ENCODE results near the gene ADGRE2.
"Not testable (repeated sequence)": the region's sequence is repeated elsewhere in the genome, so short reads cannot be mapped to it uniquely, and the experiment has no call there.

The ADGRE2 gene

GRCh38 chr19:14778110-14778845 is at the start of gene ADGRE2:
Gene ADGRE2, minus strand, starts transcription at chr19:14778560. Its CDS starts 1,804 bp downstream, at chr19:14776756.
- DNase-seq = not testable (repeated sequence)

DNA sequence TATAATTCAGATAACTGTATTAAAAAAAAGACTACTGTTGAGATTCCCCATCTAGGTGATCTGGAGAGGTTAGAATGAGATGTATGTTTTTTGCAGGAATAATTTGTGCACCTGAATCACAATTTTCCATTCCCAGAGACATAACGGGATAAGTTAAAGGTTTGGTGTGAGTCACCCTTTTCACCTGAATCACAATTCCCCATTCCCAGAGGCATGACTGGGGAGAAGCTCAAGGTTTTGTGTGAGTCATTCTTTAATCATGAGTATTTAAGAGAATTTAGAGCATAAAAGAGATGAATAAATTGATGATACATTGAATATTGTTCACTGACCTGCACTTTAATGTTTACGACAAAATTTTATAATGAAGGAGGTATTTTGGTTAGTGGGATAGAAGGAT is 47.6 kb upstream of the ADGRE2 start:
- DNase-seq = no peak

DNA sequence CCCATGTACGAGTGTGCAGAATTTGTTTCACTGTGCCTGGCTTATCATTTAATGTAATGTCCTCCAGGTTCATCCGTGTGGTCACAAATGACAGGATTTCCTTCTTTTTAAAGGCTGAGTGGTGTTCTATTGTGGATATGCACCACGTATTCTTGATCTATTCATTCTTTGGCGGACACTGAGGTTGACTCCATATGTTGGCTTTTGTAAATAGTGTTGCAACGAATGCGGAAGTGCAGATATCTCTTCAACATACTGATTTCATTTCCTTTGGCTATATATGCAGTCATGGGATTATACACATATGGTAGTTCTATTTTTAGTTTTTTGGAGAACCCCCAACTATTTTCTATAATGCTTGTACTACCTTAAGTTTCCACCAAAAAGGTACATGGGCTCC is 43.6 kb upstream of the ADGRE2 start:
- DNase-seq = no peak

DNA sequence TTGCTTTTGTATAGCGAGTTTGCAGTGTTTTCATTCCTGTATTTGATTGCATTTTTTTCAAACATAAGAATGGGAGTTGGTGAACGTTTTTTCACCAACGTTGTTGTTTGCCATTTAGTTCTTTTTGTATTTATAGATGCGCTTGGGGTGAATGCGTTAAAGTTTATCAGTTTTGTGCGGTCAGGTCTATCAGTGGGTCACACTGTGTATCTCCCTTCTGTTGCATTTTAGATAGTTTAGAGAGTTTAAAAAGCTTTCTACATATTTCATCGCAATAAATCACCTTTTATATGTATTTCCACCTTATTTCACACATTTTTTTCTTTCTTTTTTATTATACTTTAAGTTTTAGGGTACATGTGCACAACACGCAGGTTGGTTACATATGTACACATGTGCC is 40.2 kb upstream of the ADGRE2 start:
- no peak for DNase-seq

DNA sequence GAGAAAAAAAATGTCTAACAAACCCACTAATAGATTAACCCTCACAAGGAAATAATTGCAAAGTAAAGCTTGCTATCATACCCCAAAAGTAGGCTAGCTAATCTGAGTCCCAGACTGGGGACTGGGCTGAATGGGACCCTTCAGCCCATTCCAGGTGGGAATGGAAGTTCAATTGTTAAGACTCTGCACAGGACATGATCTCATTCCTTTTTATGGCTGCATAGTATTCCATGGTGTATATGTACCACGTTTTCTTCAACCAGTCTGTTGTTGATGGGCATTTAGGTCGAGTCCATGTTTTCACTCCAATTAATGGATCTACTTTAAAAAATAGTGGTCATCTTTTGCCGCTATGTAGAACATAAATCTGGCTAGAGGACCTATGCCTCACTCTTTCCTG is 38.7 kb upstream of the ADGRE2 start:
- DNase-seq = no peak

- no peak for DNase-seq
These were observed 36.8 kb upstream of the ADGRE2 start for GRCh38 chr19:14814982-14815652.

DNA sequence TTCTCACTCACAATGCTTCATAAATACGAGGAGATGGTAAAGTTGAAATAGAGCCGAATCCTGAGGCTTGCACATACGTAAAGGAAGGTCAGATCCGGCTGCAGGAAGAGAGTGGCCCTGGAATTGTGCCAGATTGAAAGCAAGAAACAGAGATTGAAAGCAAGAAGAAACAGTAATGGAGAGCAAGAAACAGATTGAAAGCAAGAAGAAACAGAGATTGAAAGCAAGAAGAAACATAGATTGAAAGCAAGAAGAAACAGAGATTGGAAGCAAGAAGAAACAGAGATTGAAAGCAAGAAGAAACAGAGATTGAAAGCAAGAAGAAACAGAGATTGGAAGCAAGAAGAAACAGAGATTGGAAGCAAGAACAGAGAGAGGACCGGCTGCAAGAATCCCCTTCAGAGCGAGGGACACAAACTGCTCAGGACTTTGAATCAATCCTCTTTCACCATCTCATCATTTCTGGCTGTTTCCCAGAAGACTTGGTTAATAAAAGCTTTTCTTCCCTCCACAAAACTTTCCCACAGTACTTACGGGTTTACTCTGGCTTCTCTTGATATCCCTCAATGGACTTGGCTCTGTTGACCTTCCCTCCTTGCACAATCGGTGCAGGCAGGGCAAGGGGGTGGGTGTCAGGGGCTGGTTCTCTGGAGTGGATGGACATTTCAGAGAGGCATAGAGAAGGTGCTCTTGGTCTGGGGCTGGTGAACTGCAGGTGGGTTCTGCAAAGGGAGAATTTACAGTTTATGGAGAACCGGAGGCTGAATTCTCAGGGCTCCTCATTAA is 31.1 kb upstream of the ADGRE2 start:
- DNase-seq = no peak

DNA sequence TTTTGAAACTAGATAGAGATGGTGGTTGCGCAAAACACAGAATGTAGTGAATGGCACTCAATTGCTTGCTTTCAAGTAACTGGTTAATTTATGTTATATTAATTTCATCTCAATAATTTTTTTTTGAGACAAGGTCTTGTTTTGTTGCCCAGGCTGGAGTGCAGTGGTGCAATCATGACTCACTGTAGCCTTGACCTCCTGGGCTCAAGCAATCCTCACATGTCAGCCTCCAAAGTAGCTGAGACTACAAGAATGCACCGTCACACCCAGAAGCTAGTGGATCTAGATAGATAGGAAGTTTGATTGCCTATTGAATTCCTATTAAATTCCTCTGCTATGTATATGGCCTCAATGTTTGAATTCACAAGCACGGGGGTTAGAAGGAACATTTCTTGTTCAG is 26.4 kb upstream of the ADGRE2 start:
- no peak for DNase-seq

GRCh38 chr19:14798760-14799159 is 20.4 kb upstream of the ADGRE2 start:
- DNase-seq = no peak

GRCh38 chr19:14796021-14796420 is 17.7 kb upstream of the ADGRE2 start:
- no peak for DNase-seq

GRCh38 chr19:14795078-14795721 is 16.8 kb upstream of the ADGRE2 start:
- DNase-seq = no peak

DNA sequence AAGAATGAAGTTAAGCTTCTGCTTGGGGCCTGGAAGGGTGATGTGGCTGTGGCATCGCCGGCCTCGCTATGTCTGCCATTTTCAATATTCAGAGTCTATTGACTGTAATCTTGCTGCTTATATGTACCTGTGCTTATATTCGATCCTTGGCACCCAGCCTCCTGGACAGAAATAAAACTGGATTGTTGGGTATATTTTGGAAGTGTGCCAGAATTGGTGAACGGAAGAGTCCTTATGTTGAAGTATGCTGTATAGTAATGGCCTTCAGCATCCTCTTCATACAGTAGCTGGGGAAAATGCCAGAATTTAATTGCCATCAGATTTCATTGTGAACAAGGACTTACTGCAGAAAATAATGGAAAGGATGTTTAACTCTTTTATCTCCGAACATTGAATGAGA is 13.9 kb upstream of the ADGRE2 start:
- not testable (repeated sequence) for DNase-seq

- DNase-seq = peak; percentile 42
These were observed 8.1 kb upstream of the ADGRE2 start for GRCh38 chr19:14786421-14786851.

DNA sequence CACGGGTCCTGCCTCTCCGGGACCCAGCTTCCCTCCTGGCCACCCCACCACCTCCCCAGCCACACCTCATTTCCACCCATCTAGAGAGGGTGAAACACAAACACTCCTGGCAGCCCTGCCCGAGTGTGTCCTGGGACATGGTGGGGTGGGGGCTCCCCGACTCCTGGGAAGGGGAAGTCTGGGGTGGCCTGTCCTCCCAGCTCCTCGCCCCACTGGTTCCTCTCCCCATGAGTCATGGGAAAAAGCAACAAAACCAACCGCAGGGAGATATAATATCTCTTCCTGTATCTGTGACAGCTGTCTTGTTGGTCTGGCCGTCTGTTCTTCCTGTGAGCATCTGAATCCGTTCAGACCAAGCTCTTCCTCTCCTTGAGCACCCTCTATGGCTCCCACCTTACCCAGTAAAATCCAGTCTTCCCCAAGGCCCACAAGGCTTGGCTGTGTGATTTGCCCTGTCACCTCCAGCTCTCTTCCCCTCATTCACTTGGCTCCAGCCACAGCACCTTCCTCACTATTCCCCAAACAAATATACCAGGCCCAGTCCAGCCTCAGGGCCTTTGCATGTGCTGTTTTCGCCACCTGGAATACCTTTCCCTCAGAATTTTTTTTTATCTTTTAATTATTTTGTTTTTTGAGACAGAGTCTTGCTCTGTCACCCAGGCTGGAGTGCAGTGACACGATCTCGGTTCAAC is 6.9 kb upstream of the ADGRE2 start:
- DNase-seq = peak; percentile 24

DNA sequence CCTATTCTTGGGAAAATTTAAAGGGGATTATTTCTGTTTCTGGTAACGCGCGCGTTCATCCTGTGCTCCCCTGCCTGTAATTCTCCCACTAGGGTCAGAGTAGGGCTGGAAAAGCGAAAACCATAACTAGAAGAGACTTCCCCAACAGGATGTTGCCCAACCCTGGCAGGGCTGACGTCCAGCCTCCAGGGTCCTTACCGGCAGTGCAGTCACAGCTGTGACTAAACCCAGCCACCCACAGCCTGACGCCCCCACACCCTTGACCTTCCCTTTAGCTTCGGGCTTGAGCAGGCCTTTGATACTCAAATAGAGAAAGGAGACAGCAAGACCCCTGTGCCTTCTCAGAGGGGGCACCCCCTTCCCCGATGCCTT is 6.4 kb upstream of the ADGRE2 start:
- DNase-seq = peak; percentile 40

DNA sequence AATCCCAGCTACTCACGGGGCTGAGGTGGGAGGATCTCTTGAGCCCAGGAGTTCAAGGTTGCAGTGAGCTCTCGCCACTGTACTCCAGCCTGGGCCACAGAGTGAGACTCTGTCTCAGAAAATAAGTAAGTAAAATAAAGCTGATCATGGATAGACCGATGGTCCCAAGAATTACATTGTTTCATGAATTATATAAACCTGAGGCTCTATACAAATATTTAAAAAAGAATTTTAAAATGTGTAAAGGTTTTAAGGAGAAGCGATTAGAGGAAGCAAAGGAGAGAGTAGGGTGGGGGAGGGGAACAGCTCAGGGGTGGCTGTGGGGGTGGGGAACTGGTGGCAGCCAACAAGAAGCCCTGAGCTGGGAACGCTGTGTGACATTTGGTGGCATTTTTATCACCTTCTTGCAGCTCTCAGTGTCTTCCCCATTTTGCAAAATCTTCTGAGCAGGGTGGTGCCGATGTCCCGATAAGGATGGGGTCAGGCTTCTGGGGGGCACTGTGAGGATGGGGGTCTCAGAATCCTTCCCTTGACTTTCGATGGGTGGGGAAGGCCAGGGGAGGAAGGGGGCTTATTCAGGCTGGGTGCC is 5.1 kb upstream of the ADGRE2 start:
- DNase-seq = not testable (repeated sequence)

GRCh38 chr19:14782626-14783409 is 4.5 kb upstream of the ADGRE2 start:
- DNase-seq = no peak

DNA sequence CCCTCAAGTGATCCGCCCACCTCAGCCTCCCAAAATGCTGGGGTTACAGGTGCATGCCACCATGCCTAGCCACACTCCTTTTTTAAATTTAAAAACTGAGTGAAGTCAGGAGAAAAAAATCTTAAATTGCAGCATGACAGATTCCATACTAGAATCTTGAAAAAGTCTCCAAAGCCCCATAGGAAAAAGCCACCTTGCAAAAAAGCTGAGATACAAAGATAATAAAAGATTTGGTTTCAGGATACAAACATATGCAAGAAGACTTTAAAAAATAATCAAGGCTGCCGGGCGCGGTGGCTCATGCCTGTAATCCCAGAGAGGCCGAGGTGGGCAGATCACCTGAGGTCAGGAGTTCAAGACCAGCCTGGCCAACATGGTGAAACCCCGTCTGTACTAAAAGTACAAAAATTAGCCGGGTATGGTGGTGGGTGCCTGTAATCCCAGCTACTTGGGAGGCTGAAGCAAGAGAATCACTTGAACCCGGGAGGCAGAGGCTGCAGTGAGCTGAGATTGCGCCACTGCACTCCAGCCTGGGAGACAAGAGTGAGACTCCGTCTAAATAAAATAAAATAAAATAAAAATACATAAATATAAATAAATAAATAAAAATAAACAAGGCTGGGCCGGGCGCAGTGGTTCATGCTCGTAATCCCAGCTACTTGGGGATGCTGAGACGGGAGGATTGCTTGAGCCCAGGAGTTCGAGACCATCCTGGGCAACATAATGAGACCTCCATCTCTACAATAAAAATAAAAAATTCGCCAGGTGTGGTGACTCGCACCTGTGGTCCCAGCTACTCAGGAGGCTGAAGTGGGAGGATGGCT is 3.6 kb upstream of the ADGRE2 start:
- DNase-seq = not testable (repeated sequence)

DNA sequence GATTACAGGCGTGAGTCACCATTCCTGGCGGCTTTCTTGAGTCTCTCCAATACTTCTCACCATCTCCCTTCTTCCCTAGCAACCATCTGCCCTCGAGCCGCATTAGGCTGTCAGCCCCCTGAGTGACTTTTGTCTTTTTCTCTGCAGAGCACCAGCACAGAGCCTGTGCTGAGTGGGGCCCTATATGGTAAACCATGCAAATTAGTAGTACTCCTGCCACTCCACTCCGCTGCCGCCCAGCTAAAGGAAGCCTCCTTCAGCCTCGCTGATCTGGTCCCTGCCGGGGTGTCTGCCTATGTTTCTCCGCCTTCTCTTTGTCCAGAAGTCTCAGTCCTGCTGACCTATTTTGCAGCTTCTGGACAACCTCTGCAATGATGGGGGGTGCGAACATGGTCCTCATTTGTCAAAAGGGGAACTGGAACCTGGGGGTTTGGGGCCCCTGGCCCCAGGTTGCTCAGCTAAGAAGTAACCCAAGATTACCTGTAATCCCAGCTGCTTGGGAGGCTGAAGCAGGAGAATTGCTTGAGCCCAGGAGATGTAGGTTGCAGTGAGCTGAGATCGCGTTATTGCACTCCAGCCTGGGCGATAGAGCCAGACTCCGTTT is 2.4 kb upstream of the ADGRE2 start:
- DNase-seq = not testable (repeated sequence)

- DNase-seq = no peak
These were observed 791 bp upstream of the ADGRE2 start for GRCh38 chr19:14779151-14779550.

Measured in stimulated activated CD4-positive, alpha-beta T cell treated with anti-CD3 and anti-CD28 coated beads, Interleukin-15, amount 100 ng/mL, for 24 hours (primary cell).